Testis (tissue), 3 donors: ENCODE results near the gene ANKRD63. TPM values are rescaled to one million over a fixed set of nuclear protein-coding genes. Genes with fewer than 3 reads are reported as not detected.

ENCODE experiments used
- DNase-seq: peaks from one replicate; pipeline ENCODE4 v3.0.0-alpha.2; 2019
- H3K27ac ChIP-seq, 2 donors: fragments of 200-600 bp; sonication (generic); one replicate each; pipeline ENCODE4 v1.5.1; 2019
- H3K27me3 ChIP-seq: fragments of 200-600 bp; sonication (generic); one replicate; pipeline ENCODE4 v1.5.1; 2019
- H3K36me3 ChIP-seq: fragments of 200-600 bp; sonication (generic); one replicate; pipeline ENCODE4 v1.5.1; 2017; ENCODE audit warnings: low read depth; ENCODE audit errors: missing control alignments
- H3K4me1 ChIP-seq: fragments of 200-600 bp; sonication (generic); one replicate; pipeline ENCODE4 v1.5.1; 2019
- H3K4me3 ChIP-seq, 2 donors: fragments of 200-600 bp; sonication (generic); one replicate each; pipeline ENCODE4 v1.5.1; 2017 to 2019
- H3K9me3 ChIP-seq: fragments of 200-600 bp; sonication (generic); one replicate; pipeline ENCODE4 v1.5.1; 2017
- POLR2A ChIP-seq: fragments of 450-650 bp; IDR thresholded peaks from one replicate; pipeline ENCODE4 v1.6.1; 2017; ENCODE audit warnings: antibody characterized with exemption, mild to moderate bottlenecking, moderate library complexity
- WGBS, 2 donors: methylation state at CpG; one replicate each; pipeline ENCODE4 v1.1.5; 2018; 5-methylcytosine and 5-hydroxymethylcytosine counted together
- intact Hi-C: fragments of 100-400 bp; cut with DNase I; formaldehyde crosslinking; loops from one replicate; pipeline ENCODE4 v1.15.1; 2023; ENCODE audit warnings: low total_unique reads
- polyA plus RNA-seq: library from polyadenylated mRNA; stranded (reverse); fragments of 350-450 nt; fragmentation: Illumina TruSeq; extraction: RNeasy Lipid Tissue Mini Kit (QIAGEN cat#74804); gene quantifications from one replicate; pipeline ENCODE4 v1.2.3, GENCODE V29; 2014; ENCODE audit warnings: low read depth, low replicate concordance; ENCODE audit not compliant: insufficient read depth
- total RNA-seq, 2 donors: library from RNA; depleted of rRNA; stranded (reverse); fragments of >200 nt; gene quantifications; one replicate each; pipeline ENCODE4 v1.2.3, GENCODE V29; 2016
- TF ChIP-seq, protein P1 (sequence below), 3 experiments: fragments of 450-650 bp in 2 of 3; fragments of 200-600 bp in 1 of 3; sonication (generic) in 1 of 3; IDR thresholded peaks; one replicate each; pipeline ENCODE4 v1.5.1; 2016 to 2019; ENCODE audit warnings: antibody characterized with exemption in 3 of 3, mild to moderate bottlenecking in 2 of 3, moderate library complexity in 1 of 3

Gene ANKRD63
- total and polyA plus RNA-seq, 3 donors from 2014 or later = 3.1 to 11.8 TPM; not detected in 1

DNA sequence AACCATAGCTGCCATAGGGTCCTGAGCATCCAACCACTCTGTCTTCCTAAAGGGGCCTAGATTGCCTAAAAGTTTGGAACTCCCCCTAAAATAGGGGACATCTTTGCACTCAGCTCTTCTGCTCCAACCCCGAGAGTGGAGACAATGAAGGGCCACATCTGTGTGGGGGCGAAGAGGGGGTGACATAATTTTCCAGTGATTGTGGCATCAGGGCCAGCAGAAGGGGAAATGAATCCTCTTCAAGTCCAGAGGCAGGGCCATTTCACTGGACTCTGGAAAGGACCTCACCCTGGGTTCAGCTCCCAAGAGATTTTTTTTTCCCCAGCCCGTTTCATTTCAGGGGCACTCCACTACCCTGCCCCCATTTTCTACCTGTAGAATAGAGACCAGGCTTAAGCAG is 4.6 kb upstream of the ANKRD63 start:
- no peak for DNase-seq
- no peak overlapping the region for H3K27ac ChIP-seq
- peaks cover 4% of the 10 kb centered on the region for H3K4me1 ChIP-seq
- TF ChIP-seq POLR2A = no peak
- TF ChIP-seq, protein P1, sequence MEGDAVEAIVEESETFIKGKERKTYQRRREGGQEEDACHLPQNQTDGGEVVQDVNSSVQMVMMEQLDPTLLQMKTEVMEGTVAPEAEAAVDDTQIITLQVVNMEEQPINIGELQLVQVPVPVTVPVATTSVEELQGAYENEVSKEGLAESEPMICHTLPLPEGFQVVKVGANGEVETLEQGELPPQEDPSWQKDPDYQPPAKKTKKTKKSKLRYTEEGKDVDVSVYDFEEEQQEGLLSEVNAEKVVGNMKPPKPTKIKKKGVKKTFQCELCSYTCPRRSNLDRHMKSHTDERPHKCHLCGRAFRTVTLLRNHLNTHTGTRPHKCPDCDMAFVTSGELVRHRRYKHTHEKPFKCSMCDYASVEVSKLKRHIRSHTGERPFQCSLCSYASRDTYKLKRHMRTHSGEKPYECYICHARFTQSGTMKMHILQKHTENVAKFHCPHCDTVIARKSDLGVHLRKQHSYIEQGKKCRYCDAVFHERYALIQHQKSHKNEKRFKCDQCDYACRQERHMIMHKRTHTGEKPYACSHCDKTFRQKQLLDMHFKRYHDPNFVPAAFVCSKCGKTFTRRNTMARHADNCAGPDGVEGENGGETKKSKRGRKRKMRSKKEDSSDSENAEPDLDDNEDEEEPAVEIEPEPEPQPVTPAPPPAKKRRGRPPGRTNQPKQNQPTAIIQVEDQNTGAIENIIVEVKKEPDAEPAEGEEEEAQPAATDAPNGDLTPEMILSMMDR (IDR thresholded peaks at IDR 0.05) = no peak
- intact Hi-C loops = loop anchor here (10.0 kb wide), 1 partner anchor 137 kb away; no protein-coding TSS in a partner anchor
- H3K4me3 ChIP-seq = no peak overlapping the region
- no peaks in the 10 kb centered on the region for H3K9me3 ChIP-seq
- H3K36me3 ChIP-seq = no peaks in the 10 kb centered on the region
- no peaks in the 10 kb centered on the region for H3K27me3 ChIP-seq
- WGBS, 2 donors = 82 to 92% methylated on average over 3 of the region's 3 CpGs

DNA sequence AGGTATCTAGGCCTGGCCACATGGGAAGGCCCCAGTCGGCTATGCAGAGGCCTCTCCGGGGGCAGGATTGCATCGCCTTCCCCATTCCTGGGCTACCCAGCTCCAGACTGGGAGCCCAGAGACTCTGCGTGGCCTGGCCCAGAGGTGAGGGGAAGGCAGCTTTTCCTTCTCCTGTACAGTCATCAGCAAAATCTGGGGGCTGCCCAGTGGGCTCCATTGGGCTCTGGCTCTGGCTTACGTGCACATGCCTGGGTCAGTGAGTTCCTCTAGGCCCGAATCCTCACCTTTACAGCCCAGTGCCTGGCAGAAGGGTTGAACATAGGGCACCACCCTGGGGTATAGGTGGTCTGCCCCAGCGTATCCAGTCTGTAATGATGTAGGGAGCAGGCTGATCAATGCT is 3.9 kb upstream of the ANKRD63 start:
- Histone ChIP-seq H3K36me3 (no peaks in the 10 kb centered on the region), H3K27ac (no peak overlapping the region), H3K9me3 (no peaks in the 10 kb centered on the region), H3K4me3 (no peak overlapping the region), H3K4me1 (peaks cover 4% of the 10 kb centered on the region), H3K27me3 (no peaks in the 10 kb centered on the region)
- intact Hi-C loops = loop anchor here (10.0 kb wide), 1 partner anchor 138 kb away; no protein-coding TSS in a partner anchor
- no peak for TF ChIP-seq POLR2A
- TF ChIP-seq, protein P1 (IDR thresholded peaks at IDR 0.05) = no peak
- no peak for DNase-seq
- 84 to 96% methylated on average over 5 to 7 of the region's 7 CpGs for WGBS, 2 donors

DNA sequence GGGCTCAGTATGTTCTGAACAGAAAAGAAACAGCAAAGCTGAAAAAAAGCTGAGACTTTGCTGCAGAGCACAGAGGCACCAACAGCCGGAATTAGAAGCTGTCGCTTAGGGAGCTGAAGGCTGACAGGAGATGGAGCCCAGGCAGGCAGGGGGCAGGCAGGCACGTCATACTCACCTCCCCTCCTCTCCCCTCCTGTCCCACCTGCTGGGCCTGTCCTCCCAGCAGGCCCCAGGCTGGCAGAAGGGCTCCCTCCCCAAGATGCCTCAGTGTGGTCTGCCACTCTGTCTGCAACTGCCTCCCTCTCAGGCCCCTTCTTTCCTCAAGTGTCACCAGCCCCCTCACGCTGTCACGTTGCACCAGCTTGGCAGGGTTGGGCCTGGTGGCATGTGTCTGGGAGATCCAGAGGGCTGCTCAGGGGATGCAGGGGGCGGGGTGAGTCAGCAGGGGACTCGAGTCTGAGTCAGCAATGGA is 3.2 kb upstream of the ANKRD63 start:
- no peak overlapping the region for H3K4me3 ChIP-seq
- no peaks in the 10 kb centered on the region for H3K9me3 ChIP-seq
- no peaks in the 10 kb centered on the region for H3K4me1 ChIP-seq
- no peaks in the 10 kb centered on the region for H3K36me3 ChIP-seq
- intact Hi-C loops = loop anchor here (10.0 kb wide), 1 partner anchor 139 kb away; no protein-coding TSS in a partner anchor
- no peak overlapping the region for H3K27ac ChIP-seq
- TF ChIP-seq, protein P1 (IDR thresholded peaks at IDR 0.05) = no peak
- TF ChIP-seq POLR2A = no peak
- DNase-seq = no peak
- WGBS, 2 donors = 89 to 95% methylated on average over 7 of the region's 7 CpGs
- no peaks in the 10 kb centered on the region for H3K27me3 ChIP-seq

DNA sequence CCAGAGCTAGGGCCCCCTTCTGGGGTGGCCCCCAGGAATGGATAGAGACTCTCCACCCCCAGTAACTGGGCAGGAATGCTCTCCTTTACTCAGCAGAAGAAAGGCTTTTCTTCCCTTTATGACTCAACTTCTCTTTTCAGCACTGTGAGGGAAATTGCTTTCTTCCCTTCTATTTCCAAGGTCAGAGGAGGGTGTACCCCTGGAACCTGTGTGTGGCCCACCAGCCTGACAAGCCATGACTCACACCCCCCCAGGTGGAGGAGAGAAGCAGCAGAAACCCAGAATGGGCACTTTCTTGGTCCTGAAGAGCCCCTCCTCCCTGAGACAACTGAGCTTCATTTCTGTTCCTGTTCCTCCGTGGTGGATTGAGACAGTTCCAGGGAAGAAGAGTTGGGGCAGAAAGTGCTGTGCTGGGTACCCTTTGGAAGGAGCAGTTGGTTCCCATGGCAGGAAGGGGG is 2.7 kb upstream of the ANKRD63 start:
- H3K9me3 ChIP-seq = no peaks in the 10 kb centered on the region
- intact Hi-C loops = loop anchor here (10.0 kb wide), 1 partner anchor 139 kb away; no protein-coding TSS in a partner anchor
- no peaks in the 10 kb centered on the region for H3K4me1 ChIP-seq
- no peak overlapping the region for H3K27ac ChIP-seq
- no peak overlapping the region for H3K4me3 ChIP-seq
- WGBS, 2 donors = 25 to 46% methylated on average over 1 of the region's 1 CpG
- no peaks in the 10 kb centered on the region for H3K27me3 ChIP-seq
- no peaks in the 10 kb centered on the region for H3K36me3 ChIP-seq
- DNase-seq = no peak
- TF ChIP-seq POLR2A = no peak
- TF ChIP-seq, protein P1 (IDR thresholded peaks at IDR 0.05) = no peak

DNA sequence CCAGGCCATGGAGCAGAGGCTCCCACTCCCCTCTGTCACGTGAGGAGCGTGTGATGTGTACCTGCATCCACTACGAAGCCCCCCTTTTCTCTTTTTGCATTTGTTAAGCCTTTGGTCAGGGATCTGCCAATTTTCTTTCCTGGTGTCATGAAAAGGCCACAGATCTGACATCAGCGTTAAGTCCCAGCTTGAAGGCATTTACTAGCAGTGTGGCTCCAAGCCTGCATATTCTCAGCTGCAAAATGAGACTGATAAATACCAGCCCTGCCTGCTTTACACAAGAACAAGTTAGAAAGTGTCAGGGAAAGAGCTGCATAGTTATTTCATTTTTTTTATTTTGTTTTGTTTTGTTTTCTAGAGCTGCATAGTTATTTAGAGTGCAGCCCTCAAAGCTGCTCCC is 2.3 kb upstream of the ANKRD63 start:
- H3K27ac ChIP-seq = no peak overlapping the region
- no peaks in the 10 kb centered on the region for H3K9me3 ChIP-seq
- H3K4me3 ChIP-seq = no peak overlapping the region
- 68 to 76% methylated on average over 4 of the region's 4 CpGs for WGBS, 2 donors
- intact Hi-C loops = loop anchor here (10.0 kb wide), 1 partner anchor 140 kb away; no protein-coding TSS in a partner anchor
- no peaks in the 10 kb centered on the region for H3K4me1 ChIP-seq
- no peaks in the 10 kb centered on the region for H3K36me3 ChIP-seq
- no peak for TF ChIP-seq POLR2A
- TF ChIP-seq, protein P1 (IDR thresholded peaks at IDR 0.05) = no peak
- no peaks in the 10 kb centered on the region for H3K27me3 ChIP-seq
- DNase-seq = no peak
